ENCODE measurements around the gene RBM15B.
A peak's percentile ranks its signal among the peaks of the same experiment; 100 is the strongest.
"Not testable (repeated sequence)": the region's sequence is repeated elsewhere in the genome, so short reads cannot be mapped to it uniquely, and the experiment has no call there.

Gene RBM15B

GRCh38 chr3:51378065-51378464, 13.0 kb upstream of the RBM15B start:
- DNase-seq (ENCODE audit: low spot score) = no peak

- no peak for DNase-seq (ENCODE audit: low spot score)
Measured at GRCh38 chr3:51378726-51379125, 12.4 kb upstream of the RBM15B start.

GRCh38 chr3:51379301-51379700, 11.8 kb upstream of the RBM15B start:
- DNase-seq (ENCODE audit: low spot score) = no peak

GRCh38 chr3:51379746-51380455, 11.2 kb upstream of the RBM15B start:
- DNase-seq (ENCODE audit: low spot score) = no peak

- no peak for DNase-seq (ENCODE audit: low spot score)
Measured at GRCh38 chr3:51380601-51381332, 10.3 kb upstream of the RBM15B start.

- no peak for DNase-seq (ENCODE audit: low spot score)
Measured at GRCh38 chr3:51381333-51381705, 9.8 kb upstream of the RBM15B start.

GRCh38 chr3:51382076-51382745, 8.9 kb upstream of the RBM15B start:
- DNase-seq (ENCODE audit: low spot score) = no peak

GRCh38 chr3:51382947-51383578, 8.0 kb upstream of the RBM15B start:
- no peak for DNase-seq (ENCODE audit: low spot score)

- no peak for DNase-seq (ENCODE audit: low spot score)
Measured at GRCh38 chr3:51384055-51384725, 6.9 kb upstream of the RBM15B start.

GRCh38 chr3:51384726-51385473, 6.2 kb upstream of the RBM15B start, which contains the start of gene MANF:
MANF (plus strand) TSS chr3:51385291; CDS start chr3:51385343, 52 bp downstream.
- peak; percentile 96 for DNase-seq (ENCODE audit: low spot score)

GRCh38 chr3:51385621-51386091, 5.4 kb upstream of the RBM15B start:
- DNase-seq (ENCODE audit: low spot score) = no peak

GRCh38 chr3:51386159-51386851, 4.8 kb upstream of the RBM15B start:
- no peak for DNase-seq (ENCODE audit: low spot score)

GRCh38 chr3:51386852-51387229, 4.2 kb upstream of the RBM15B start:
- DNase-seq (ENCODE audit: low spot score) = no peak

GRCh38 chr3:51387281-51387680, 3.8 kb upstream of the RBM15B start:
- not testable (repeated sequence) for DNase-seq (ENCODE audit: low spot score)

GRCh38 chr3:51388286-51389029, 2.6 kb upstream of the RBM15B start:
- no peak for DNase-seq (ENCODE audit: low spot score)

GRCh38 chr3:51389423-51390183, 1.5 kb upstream of the RBM15B start:
- DNase-seq (ENCODE audit: low spot score) = peak; percentile 53

- DNase-seq (ENCODE audit: low spot score) = no peak
Measured at GRCh38 chr3:51390246-51391074, 625 bp upstream of the RBM15B start.

All from SK-N-DZ (cell line).